ENCODE results near the gene CCDC157. TPM values are rescaled to one million over a fixed set of nuclear protein-coding genes. Genes with fewer than 3 reads are reported as not detected.

The CCDC157 gene
- total RNA-seq, 4 donors from 2014 or later = 0.41 to 1.4 (median 1.1) TPM

DNA sequence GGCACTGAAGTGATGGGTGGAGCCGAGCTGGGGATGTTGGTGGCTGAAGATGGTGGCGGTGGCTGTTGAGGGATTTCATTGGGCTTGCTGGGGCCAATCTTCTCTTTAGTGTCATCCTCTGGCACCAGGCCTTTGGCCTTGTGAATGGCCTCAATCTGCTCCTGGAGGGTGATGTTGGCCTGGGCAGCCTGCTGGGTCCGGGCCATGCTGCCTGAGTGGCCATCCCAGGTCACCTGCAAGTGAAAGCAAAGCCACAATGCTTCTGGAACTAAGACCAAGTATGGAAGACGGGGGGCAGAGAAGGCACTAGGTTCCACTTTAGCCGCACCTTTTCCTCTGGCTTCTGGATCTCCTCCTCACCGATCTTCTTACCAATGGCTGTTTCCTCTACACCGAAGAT, 18.0 kb upstream of the CCDC157 start:
- ATAC-seq = no peak
- H3K4me3 ChIP-seq = no peak overlapping the region
- H3K9me3 ChIP-seq = no peaks in the 10 kb centered on the region
- H3K27ac ChIP-seq = peak overlapping the region in 1 of 4 donors; percentile 74
- intact Hi-C loops (cut with DNase I; ENCODE audit: low total_unique reads) (no loop called here), in situ Hi-C loops (cut with MboI; ENCODE audit: low sequenced_read_pairs in 4 of 4) (no loop called here)
- peak in 1 of 2 donors; percentile 30 for DNase-seq
- peaks cover 28 to 38% of the 10 kb centered on the region in 2 donors for H3K4me1 ChIP-seq
- TF ChIP-seq POLR2A (IDR thresholded peaks at IDR 0.05) = no peak
- H3K27me3 ChIP-seq = no peaks in the 10 kb centered on the region
- peaks cover 6 to 100% of the 10 kb centered on the region in 2 donors for H3K36me3 ChIP-seq

DNA sequence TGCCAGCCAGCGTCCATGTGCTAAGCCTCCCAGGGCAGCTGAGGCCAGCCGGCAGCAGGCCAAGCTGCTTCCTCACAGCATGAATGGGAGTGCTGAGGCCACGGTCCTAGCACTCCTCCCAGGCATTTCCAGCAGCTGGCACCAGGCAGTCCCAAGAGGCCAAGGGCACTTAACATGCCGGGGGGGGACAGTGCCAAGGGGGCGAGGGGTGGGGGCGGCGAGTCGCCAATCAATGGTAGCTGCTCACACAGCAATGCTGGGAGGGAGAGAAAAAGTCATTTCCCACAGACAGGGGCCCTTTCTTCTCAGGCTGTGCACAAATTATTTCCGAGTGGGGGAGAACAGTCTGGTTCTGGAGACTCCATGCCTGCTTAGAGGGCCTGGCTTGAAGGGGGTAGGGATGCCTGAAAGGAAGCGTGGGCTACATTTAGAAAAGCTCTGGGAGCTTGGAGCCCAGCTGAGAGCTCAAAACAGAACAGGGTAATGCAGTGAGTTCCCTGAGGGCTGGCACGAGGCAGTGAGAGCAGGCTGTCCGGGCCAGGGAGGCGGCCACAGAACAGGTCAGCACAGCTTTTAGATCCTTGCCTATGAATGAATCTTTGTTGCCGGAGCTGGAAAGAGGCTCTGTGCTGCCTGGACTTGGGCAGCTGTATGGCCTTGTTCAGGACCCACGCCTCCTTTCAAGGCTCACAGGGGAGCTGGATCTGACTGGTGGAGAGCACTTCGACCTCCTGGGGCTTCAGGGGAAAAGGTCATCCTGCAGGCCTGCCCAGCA, 15.7 kb upstream of the CCDC157 start:
- in situ Hi-C loops (cut with MboI; ENCODE audit: low sequenced_read_pairs in 4 of 4) = no loop called here
- ATAC-seq = peak; percentile 44 to 70
- H3K27ac ChIP-seq = peak overlapping the region in 3 of 4 donors; percentile 34 to 70 (median 48)
- H3K4me3 ChIP-seq = no peak overlapping the region
- peaks cover 3 to 100% of the 10 kb centered on the region in 2 donors for H3K36me3 ChIP-seq
- H3K4me1 ChIP-seq = peaks cover 28 to 38% of the 10 kb centered on the region in 2 donors
- TF ChIP-seq, protein P1, sequence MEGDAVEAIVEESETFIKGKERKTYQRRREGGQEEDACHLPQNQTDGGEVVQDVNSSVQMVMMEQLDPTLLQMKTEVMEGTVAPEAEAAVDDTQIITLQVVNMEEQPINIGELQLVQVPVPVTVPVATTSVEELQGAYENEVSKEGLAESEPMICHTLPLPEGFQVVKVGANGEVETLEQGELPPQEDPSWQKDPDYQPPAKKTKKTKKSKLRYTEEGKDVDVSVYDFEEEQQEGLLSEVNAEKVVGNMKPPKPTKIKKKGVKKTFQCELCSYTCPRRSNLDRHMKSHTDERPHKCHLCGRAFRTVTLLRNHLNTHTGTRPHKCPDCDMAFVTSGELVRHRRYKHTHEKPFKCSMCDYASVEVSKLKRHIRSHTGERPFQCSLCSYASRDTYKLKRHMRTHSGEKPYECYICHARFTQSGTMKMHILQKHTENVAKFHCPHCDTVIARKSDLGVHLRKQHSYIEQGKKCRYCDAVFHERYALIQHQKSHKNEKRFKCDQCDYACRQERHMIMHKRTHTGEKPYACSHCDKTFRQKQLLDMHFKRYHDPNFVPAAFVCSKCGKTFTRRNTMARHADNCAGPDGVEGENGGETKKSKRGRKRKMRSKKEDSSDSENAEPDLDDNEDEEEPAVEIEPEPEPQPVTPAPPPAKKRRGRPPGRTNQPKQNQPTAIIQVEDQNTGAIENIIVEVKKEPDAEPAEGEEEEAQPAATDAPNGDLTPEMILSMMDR (IDR thresholded peaks at IDR 0.05 in 4 of 5, conservative IDR thresholded peaks at IDR 0.05 in 1 of 5) = no peak
- TF ChIP-seq POLR2A (IDR thresholded peaks at IDR 0.05) = no peak
- intact Hi-C loops (cut with DNase I; ENCODE audit: low total_unique reads) = no loop called here
- peak; percentile 24 to 86 for DNase-seq
- no peaks in the 10 kb centered on the region for H3K27me3 ChIP-seq
- H3K9me3 ChIP-seq = no peaks in the 10 kb centered on the region

DNA sequence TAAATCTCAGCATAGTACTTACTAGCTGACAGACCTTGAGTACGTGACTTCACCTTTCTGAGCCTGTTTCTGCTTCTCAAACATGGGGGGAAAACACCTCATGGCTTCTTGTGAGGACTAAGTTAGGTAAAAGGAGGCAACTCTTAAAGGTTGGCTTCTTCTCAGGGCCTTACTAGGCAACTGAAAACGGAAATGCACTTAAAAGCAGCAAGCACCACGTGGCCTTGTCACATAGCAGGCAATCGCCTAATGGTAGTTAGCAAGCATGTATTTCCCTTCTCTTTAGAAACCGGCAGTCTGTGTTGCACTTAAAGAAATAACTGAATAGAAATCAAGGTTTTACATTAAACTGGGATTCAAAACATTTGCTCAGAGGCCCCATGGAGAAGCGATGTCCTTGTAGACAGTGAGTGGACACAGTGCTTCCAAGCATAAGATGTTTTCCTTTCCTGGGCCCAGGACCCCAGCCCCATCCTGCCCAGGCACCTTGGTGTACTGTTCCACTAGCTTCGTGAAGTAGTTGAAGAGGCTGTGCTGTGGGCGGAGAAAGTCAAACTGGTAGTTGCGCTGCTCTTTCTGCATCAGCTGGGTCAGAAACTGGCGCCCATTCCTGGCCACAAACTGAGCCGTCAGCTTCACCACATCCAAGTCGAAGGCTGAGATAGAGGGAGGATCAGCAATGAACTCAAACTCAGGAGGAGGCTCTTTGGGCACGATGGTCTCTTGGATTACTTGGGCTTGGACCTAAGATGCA, 12.2 kb upstream of the CCDC157 start:
- no peaks in the 10 kb centered on the region for H3K9me3 ChIP-seq
- H3K4me1 ChIP-seq = peaks cover 18 to 19% of the 10 kb centered on the region in 2 donors
- in situ Hi-C loops (cut with MboI; ENCODE audit: low sequenced_read_pairs in 4 of 4) = no loop called here
- ATAC-seq = no peak
- no peaks in the 10 kb centered on the region for H3K27me3 ChIP-seq
- H3K27ac ChIP-seq = no peak overlapping the region
- intact Hi-C loops (cut with DNase I; ENCODE audit: low total_unique reads) = no loop called here
- H3K4me3 ChIP-seq = no peak overlapping the region
- TF ChIP-seq, protein P1 (IDR thresholded peaks at IDR 0.05 in 4 of 5, conservative IDR thresholded peaks at IDR 0.05 in 1 of 5) = no peak
- no peak for TF ChIP-seq POLR2A (IDR thresholded peaks at IDR 0.05)
- peaks cover 1 to 95% of the 10 kb centered on the region in 2 donors for H3K36me3 ChIP-seq
- no peak for DNase-seq

GRCh38 chr22:30347255-30347892, 9.4 kb upstream of the CCDC157 start:
- in situ Hi-C loops (cut with MboI; ENCODE audit: low sequenced_read_pairs in 4 of 4) (no loop called here), intact Hi-C loops (cut with DNase I; ENCODE audit: low total_unique reads) (no loop called here)
- DNase-seq (no peak), ATAC-seq (peak in 1 of 2 donors; percentile 65)
- H3K27ac ChIP-seq = no peak overlapping the region
- H3K9me3 ChIP-seq = no peaks in the 10 kb centered on the region
- peaks cover 0 to 93% of the 10 kb centered on the region in 2 donors for H3K36me3 ChIP-seq
- TF ChIP-seq, protein P1 (IDR thresholded peaks at IDR 0.05 in 4 of 5, conservative IDR thresholded peaks at IDR 0.05 in 1 of 5) = no peak
- TF ChIP-seq POLR2A (IDR thresholded peaks at IDR 0.05) = no peak
- H3K27me3 ChIP-seq = no peaks in the 10 kb centered on the region
- no peaks in the 10 kb centered on the region for H3K4me1 ChIP-seq
- H3K4me3 ChIP-seq = no peak overlapping the region

GRCh38 chr22:30348404-30348803, 8.4 kb upstream of the CCDC157 start:
- intact Hi-C loops (cut with DNase I; ENCODE audit: low total_unique reads) (no loop called here), in situ Hi-C loops (cut with MboI; ENCODE audit: low sequenced_read_pairs in 4 of 4) (no loop called here)
- no peaks in the 10 kb centered on the region for H3K4me1 ChIP-seq
- TF ChIP-seq, protein P1 (IDR thresholded peaks at IDR 0.05 in 4 of 5, conservative IDR thresholded peaks at IDR 0.05 in 1 of 5) = no peak
- no peak for TF ChIP-seq POLR2A (IDR thresholded peaks at IDR 0.05)
- H3K27ac ChIP-seq = no peak overlapping the region
- ATAC-seq (no peak), DNase-seq (no peak)
- no peak overlapping the region for H3K4me3 ChIP-seq
- H3K27me3 ChIP-seq = no peaks in the 10 kb centered on the region
- H3K9me3 ChIP-seq = no peaks in the 10 kb centered on the region
- peaks cover 0 to 88% of the 10 kb centered on the region in 2 donors for H3K36me3 ChIP-seq

All from gastrocnemius medialis (tissue), 4 donors.